ENCODE results near the gene ING4.

DNA sequence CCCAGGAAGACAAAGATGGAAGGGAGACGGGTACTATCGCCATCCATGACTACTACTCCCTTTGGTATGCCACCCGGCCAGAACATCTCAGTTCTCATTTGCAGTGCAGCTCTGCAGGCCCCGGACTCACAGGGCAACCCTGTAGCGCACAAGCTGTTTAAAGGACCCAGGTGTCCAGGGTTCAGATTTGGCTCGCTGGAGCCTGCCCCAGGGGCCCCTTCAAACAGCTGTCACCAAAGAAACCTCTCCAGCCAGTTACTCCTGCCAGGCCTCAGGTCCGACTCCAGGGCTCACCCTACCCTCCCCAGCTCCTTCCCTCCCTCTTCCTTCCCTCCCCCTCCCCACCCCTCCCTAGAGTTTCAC is 50.3 kb downstream of the ING4 start:
- TF ChIP-seq CTCF (conservative IDR thresholded peaks at IDR 0.05; ENCODE audit: low read depth, low read length): no peak
- TF ChIP-seq CHD1 (IDR thresholded peaks at IDR 0.05; ENCODE audit: low read depth, low read length): no peak
- TF ChIP-seq MXI1 (IDR thresholded peaks at IDR 0.05; ENCODE audit: borderline replicate concordance, low read depth, low read length): no peak
- no peak for TF ChIP-seq POLR2A (IDR thresholded peaks at IDR 0.05; ENCODE audit: low read depth, low read length)
- TF ChIP-seq SMC3 (IDR thresholded peaks at IDR 0.05; ENCODE audit: low read depth, low read length): no peak
- TF ChIP-seq RAD21 (IDR thresholded peaks at IDR 0.05; ENCODE audit: low read length): no peak
- TF ChIP-seq RCOR1 (IDR thresholded peaks at IDR 0.05; ENCODE audit: insufficient replicate concordance, low read length): no peak
- no peak for TF ChIP-seq FOS (IDR thresholded peaks at IDR 0.05; ENCODE audit: low read depth, low read length)
- TF ChIP-seq, protein P1, sequence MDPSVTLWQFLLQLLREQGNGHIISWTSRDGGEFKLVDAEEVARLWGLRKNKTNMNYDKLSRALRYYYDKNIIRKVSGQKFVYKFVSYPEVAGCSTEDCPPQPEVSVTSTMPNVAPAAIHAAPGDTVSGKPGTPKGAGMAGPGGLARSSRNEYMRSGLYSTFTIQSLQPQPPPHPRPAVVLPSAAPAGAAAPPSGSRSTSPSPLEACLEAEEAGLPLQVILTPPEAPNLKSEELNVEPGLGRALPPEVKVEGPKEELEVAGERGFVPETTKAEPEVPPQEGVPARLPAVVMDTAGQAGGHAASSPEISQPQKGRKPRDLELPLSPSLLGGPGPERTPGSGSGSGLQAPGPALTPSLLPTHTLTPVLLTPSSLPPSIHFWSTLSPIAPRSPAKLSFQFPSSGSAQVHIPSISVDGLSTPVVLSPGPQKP (IDR thresholded peaks at IDR 0.05; ENCODE audit: borderline replicate concordance, low read depth, low read length): no peak
- TF ChIP-seq BHLHE40 (IDR thresholded peaks at IDR 0.05; ENCODE audit: low read depth, low read length): no peak
- TF ChIP-seq NFE2L2 (IDR thresholded peaks at IDR 0.05; ENCODE audit: low read depth, low read length): no peak
- TF ChIP-seq, protein P2, sequence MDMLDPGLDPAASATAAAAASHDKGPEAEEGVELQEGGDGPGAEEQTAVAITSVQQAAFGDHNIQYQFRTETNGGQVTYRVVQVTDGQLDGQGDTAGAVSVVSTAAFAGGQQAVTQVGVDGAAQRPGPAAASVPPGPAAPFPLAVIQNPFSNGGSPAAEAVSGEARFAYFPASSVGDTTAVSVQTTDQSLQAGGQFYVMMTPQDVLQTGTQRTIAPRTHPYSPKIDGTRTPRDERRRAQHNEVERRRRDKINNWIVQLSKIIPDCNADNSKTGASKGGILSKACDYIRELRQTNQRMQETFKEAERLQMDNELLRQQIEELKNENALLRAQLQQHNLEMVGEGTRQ (IDR thresholded peaks at IDR 0.05; ENCODE audit: low read depth, low read length): no peak
- no peak for TF ChIP-seq MAZ (IDR thresholded peaks at IDR 0.05; ENCODE audit: borderline replicate concordance, low read depth, low read length)
- no peak for TF ChIP-seq MAFK (IDR thresholded peaks at IDR 0.05; ENCODE audit: low read depth, low read length)
